GM18526 (cell line): ENCODE results near the gene LYSMD4.

Experiments used
- POLR2A ChIP-seq: IDR thresholded peaks from 3 replicates; pipeline ENCODE4 v1.6.1; 2011; ENCODE audit not compliant: insufficient read length; ENCODE audit errors: extremely low read depth

The LYSMD4 gene

DNA sequence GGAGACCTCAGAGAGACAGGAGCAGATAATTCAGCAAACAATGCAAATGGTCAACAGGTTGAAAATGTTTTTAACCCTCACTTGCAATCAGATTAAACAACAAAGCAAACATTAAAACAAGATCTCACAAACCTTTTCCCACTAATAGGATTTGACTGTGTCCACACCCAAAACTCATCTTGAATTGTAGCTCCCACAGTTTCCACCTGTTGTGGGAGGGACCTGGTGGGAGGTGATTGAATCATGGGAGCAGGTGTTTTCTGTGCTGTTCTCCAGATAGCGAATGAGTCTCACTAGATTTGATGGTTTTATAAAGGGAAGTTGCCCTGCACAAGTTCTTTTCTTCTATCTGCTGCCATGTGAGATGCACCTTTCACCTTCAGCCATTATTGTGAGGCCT, 1.3 kb upstream of the LYSMD4 start:
- no peak for TF ChIP-seq POLR2A

DNA sequence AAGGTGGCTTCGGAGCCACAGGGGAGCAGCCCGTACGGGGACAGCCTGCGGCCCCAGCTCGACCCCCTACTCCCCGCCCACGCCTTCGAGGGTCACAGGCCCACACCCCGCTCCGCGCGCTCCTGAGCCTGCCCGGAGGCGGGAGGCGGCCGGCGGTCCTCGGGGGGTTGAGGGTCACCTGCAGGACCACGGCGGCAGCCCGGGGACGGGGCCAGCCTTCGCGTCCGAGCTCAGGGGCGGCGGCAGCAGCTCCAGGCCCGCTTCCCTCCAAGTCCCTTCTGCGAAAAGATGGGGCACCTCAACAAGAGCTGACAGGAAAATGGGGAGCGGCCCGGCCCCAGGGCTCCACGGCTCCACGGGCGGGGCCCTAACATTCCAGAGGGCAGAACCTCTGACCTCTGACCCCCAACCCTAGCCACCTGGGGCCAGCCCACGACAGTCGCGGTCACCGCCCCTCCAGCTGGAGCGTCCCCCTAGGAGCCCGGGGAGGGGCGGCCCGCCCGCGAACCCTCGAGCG, 428 bp downstream of the LYSMD4 start:
- no peak for TF ChIP-seq POLR2A

DNA sequence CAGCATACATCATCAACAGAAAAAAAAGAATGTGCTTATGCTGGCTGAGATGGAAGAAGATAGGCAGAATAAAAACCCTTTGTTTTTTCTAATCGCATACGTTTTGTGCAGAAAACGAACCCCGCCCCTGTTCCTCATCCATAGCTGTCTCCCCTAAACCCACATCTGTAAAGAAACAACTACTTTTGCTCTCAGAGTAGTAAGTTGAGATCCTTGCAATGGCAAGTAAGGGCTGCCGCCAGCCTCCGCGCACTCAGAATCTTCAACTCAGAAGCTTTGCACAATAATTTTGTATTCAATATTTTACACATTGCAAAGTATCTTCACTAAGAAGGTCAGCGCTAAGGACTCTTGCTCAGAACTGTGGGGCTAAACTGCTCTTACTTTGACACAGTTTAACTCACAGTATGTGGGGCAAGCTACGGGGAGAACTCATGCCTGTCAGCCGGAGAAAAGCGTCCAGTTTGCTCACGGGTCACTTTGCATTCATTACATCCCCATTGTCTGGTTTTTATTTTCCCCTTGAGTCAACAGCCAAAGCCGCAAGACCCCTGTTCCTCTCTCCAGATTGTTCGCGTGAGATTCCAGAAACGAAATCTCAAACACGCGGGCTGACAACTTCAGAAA, 1.0 kb downstream of the LYSMD4 start:
- no peak for TF ChIP-seq POLR2A

DNA sequence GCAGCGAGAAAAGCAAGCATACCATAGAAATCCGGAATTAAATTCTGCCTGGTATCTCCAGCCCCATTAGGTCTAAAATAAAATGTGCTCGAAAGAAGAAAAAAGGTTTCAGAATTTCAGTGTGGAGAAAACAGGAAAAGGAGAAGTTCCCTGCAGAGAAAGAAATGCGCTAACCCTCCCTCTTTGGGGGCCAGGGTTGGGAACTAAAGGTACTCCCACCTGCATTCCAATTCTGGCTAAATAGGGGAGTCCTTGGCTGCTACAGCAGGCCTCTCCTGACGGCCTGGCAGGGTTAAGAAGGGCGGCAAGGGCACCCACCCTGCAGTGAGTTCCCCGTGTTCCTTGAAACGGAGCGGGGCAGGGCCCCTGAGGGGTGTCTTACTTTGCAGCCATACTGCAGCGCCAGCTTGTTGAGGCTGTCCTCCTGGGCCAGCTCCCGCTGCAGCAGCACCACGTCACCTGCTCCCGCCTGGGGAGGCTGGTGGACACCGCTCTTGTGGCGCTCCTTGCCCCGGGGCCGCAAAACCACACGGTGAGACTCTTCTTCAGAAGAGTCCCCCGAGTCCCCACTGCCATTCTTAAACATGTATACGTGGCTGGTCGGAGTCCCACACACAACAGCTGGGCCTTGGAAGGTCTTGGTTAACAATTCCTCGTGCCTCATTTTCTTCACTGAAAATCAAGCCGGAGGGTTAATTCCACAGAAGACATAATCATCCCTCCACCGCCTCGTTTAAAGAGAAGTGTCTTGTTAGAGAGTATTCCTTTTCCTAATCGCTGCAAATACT, 1.7 kb downstream of the LYSMD4 start:
- no peak for TF ChIP-seq POLR2A

DNA sequence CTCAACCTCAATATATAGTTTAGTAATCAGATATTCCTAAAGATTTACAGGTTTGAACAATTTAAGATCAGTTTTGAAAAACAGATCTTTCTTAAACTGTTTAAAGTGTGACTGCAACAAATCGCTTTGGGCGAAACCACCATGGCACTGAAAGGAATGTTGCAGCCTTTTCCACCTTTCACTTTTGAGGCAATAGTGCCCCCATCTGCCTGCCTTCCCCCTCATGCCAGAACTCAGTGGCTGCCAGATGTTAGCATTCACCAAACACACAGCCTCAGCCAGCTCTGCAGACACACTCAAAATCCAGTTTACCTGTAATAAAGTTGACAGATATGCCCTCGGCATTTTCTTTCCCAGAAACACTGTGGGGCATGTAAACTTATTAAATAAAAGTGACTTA, 3.3 kb downstream of the LYSMD4 start:
- no peak for TF ChIP-seq POLR2A

DNA sequence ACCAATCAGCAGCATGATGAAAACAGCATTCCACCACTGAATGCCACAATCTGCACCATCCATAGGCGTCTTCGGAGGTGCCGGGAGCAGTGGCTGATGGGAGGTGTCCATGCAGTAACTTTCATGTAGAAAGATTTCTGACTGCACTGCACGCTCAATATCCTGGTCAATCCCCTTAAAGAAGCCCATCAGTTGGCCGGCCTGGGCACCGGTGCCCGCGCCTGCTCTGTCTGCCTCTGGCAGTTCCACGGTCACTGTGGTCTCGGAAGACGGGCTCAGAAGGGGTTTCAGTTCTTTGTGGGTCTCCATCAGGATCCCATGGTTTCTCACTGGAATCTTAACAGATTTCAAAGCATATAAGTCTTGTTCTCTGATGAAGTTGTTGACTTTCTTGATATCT, 3.9 kb downstream of the LYSMD4 start:
- no peak for TF ChIP-seq POLR2A

DNA sequence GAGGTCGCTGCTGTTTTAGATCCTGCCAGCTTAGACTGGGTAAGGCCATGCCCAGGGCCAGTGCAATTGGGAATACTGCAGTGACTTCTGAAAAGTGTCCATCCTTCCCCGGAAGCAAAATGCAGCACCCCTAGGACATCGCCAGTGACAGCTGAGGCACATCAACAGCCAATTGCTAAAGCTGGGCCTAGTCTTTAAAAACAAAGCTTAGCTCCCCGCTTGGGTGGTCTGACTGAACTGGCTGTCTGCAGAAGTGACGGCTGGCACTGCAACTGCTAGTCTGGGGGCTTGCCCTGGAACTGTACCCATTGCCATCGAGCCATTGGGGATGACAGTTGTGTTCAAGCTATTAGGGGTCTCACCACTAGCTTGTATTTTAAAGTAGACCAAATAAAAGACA, 4.3 kb downstream of the LYSMD4 start:
- TF ChIP-seq POLR2A = no peak

DNA sequence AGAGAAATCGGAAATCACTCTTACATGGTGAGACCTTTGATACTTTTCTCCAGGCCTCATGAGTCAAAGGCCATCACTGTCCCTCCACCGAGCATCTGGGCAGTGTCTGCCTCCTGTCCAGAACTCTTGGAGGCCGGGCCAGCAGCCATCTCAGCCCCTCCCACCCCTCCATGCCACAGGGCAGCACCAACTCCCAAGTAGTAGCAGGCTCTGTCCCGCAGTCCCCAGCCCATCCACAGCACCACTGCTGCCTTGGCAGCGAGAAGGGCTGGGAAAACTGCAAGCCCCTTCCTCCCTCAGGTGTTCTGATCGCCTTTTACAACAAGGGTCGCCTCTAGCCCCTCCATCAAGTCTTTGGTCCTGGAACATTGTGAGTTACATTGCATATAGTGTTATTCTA, 5.5 kb downstream of the LYSMD4 start:
- TF ChIP-seq POLR2A = no peak

DNA sequence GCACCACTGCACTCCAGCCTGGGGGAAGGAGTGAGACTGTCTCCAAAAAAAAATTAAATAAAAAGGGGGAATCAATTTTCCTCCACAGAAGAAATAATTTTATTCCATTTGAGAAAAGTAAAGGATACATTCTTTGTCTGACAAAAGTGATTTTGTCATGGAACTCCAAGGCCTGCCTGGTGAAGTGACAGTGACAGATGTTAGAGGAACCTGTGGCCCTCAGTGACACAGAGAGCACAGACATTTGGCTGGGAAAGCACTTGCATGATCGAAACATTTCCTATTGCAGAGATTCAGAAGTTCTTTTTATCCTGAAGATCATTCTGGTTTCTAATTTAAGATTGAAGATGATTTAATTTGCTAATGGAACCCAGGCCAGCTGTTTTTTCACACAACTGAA, 5.9 kb downstream of the LYSMD4 start:
- no peak for TF ChIP-seq POLR2A

DNA sequence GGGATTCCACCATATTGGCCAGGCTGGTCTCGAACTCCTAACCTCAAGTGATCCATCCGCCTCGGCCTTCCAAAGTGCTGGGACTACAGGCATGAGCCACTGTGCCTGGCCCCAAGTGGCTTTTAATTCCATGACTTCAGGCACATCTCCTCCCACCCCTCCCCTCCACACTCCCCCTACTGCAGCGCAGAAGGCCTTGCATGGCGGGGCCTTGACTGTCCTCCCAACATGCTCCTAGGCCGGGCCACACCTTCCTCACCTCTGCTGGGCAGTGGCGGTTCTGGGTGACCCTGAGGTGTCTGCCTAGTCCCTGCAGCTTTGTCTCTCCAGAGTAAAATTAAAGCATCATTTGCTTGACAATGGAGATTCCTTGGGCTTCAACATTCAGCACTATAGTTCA, 6.9 kb downstream of the LYSMD4 start:
- no peak for TF ChIP-seq POLR2A

DNA sequence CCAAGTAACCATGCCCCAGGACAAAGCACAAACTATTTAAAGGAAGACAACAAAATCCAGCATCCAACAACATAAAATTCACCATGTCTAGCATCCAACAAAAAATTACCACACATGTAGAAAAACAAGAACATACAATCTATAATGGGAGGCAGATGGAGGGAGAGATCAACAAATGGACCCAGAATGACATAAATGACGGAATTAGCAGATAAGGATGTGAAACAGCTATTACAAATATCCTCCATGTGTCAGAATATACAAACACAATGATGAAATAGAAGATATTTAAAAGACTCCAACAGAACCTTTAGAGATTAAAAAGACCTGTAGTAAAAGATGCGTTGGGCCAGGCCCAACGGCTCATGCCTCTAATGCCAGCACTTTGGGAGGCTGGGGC, 10.8 kb downstream of the LYSMD4 start:
- TF ChIP-seq POLR2A = no peak

DNA sequence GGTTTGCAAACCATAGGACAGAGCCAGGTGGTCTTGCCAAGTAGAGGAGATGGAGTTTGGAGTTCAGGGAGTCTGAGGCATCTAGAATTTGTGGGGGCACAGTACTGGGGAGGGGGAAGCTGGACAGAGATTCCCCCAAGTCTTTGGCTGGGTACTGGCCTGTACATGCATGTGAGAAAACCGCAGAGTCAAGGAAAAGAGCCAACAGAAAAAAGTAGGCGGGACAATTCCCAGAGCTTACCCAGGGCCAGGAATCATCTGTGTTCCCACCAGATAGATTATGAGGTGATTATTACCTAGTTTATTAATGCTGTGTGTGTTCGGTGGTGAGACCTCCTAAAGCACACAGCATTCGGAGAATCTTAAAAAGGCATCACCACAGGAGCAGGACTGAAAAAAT, 11.3 kb downstream of the LYSMD4 start:
- no peak for TF ChIP-seq POLR2A

DNA sequence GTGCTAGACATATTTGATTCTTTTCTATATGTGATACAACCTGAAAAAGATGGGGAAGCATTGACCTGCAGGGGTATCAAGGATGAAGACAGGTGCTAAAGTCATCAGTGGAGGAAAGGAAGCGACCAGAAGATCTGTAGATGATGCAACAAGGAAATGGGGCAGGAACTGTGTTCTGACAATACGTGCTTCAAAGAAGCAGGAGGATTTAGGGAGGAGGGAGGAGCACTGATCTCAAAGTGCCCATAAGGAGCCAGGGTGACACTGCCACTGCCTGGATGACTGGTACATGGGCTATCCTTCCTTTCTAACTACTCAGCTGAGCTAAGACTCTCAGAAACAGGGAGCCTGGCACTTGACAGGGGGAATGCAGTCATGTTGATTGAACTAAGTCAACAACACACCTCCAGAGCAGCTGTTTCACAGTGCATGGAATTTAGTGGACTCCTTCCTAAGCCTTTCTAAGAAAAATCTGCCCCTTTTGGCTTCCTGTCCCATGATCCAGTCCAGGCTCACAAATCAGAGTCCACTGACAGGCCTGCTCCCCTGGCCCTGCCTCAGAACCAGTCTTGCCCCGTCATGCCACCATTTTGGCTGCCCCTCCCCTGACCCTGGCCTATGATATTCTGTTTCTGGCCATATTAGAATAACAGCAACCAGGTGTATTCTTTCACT, 12.0 kb downstream of the LYSMD4 start:
- TF ChIP-seq POLR2A = no peak

DNA sequence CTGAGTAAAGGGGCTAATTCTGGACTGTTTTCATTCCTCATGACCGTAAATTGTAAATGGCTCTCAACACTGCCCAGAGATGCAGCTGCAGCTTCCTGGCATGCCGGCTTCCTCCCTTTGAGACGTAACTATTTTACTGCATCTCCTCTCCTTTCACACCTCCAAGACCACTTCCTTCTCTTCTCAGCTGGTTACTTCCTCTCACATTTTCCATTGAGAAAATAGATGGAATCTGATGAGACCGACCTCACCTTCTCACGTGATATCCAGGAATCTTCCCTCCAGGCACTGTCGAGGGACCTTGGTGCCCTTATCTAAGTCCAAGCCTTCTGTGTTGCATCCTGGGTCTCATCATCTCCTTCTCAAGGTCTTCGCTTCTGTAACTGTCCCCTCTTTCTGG, 12.7 kb downstream of the LYSMD4 start:
- no peak for TF ChIP-seq POLR2A

DNA sequence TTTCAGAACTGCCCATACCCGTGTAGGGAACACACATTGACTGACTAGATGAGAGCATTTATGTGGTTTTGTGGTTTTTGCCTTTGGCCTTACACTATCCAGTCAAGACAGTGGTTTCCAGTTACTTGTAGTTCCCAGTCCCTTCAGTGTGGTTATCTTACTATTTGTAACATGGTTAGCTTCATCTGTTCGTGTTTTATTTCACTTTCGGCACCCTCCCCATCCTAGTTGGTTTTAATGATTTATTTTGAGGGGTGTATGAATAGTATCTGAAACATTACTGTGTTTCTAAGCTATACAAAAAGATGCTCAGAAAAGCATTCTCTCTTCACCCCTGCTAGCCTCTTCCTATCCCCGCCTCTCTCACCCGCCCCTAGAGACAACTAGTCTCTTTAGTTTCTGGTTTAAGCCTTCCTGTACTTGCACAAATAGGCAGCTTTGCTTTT, 14.1 kb downstream of the LYSMD4 start:
- no peak for TF ChIP-seq POLR2A

DNA sequence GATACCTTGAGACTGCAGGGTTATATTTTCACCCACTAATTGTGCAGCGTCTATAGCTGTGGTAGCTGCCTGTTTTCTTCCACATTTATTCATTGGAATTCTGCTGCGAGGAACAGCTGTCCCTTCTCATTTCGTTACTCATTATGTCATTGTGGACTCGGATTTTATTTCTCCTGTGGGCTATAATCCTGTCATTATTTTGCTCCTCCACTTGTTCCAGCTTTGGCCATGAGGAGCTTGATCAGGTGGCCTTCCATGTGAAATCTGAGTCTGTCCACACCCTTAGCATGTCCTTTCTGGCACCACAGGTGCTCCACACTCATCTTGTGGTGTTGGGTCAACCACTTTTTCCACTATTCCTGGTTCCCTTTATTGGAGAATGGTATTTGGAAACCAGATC, 14.8 kb downstream of the LYSMD4 start:
- no peak for TF ChIP-seq POLR2A

DNA sequence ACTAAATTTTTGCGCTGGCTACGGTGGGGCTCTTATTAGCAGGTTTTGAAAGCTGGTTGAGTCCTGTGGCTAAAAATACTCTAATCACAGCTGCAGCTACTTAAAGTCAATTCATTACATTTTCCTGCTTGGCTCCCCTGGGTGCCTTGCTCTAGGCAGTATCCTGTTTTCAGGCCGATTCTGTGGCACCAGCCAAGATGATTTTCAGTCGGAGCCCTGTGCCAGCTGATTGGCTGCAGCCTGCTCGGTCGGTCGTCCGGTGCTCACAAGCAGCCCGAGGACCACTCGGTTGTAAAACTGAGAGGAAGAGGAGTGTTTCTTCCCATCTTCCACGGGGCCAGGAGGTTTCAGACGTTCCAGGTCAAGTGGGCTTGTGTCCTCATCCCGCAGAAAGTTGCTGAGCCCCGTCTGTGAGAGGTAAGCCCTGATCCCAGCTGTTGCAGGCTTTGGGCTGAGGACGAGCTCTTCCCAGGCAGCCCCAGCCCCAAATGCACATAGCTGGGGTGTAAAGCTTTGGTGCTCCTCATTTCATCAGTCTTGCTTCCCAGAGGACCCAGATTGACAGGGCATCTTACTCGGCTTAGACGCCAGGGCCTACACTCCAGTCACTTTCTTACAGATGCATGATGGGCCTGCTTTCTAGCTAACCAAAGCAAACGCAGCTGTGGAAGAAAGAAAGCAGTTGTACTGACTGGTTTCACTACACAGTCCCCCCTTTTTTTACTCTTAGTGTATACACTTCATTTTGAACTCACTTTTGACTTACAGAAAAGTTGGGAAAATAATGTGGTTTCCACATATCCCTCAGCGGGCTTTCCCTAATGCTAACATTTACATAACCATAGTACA, 15.9 kb downstream of the LYSMD4 start:
- no peak for TF ChIP-seq POLR2A
